NCI-H774 (cell line): Measurements from ENCODE around the gene NASP.

Experiments
- DNase-seq: peaks from one replicate; lab custom pipeline; 2025; lab: John Stamatoyannopoulos, UW

The NASP gene, protein sequence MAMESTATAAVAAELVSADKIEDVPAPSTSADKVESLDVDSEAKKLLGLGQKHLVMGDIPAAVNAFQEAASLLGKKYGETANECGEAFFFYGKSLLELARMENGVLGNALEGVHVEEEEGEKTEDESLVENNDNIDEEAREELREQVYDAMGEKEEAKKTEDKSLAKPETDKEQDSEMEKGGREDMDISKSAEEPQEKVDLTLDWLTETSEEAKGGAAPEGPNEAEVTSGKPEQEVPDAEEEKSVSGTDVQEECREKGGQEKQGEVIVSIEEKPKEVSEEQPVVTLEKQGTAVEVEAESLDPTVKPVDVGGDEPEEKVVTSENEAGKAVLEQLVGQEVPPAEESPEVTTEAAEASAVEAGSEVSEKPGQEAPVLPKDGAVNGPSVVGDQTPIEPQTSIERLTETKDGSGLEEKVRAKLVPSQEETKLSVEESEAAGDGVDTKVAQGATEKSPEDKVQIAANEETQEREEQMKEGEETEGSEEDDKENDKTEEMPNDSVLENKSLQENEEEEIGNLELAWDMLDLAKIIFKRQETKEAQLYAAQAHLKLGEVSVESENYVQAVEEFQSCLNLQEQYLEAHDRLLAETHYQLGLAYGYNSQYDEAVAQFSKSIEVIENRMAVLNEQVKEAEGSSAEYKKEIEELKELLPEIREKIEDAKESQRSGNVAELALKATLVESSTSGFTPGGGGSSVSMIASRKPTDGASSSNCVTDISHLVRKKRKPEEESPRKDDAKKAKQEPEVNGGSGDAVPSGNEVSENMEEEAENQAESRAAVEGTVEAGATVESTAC

DNA sequence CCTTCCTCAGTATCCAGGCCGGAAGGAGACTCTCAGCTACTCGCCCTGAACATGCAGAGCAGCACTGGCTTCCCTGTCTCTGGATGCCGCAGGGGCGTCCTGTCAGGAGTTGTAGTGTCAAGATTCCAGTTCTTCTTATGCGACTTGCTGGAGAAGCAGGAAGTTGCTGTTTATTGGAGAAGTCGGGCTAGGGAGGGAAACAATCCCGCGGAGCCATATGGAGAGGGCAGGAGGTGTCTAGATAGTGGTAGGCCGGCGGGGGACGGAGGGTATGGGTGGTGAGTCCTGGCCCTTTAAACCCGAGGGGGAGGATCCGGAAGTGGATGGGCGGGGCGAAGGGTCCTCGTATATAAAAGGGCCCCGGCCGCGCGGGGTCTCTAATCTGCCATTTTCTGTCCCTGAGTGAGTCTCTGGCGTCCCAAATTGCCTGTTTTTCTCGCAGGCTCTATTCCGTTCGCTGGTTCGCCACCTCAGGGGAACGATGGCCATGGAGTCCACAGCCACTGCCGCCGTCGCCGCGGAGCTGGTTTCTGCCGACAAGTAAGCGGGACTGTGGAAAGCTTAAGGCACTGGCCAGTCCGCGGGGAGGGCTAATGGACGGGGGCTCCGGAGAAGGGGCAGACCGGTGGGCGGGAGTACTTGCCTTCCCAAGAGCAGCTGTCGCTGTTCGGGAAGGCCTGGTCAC is at the start of gene NASP:
Gene NASP (plus strand): TSS at position 376 of the 685 bp plus-strand sequence. CDS start 106 bp downstream, at position 482.
- peak; percentile 88 for DNase-seq

DNA sequence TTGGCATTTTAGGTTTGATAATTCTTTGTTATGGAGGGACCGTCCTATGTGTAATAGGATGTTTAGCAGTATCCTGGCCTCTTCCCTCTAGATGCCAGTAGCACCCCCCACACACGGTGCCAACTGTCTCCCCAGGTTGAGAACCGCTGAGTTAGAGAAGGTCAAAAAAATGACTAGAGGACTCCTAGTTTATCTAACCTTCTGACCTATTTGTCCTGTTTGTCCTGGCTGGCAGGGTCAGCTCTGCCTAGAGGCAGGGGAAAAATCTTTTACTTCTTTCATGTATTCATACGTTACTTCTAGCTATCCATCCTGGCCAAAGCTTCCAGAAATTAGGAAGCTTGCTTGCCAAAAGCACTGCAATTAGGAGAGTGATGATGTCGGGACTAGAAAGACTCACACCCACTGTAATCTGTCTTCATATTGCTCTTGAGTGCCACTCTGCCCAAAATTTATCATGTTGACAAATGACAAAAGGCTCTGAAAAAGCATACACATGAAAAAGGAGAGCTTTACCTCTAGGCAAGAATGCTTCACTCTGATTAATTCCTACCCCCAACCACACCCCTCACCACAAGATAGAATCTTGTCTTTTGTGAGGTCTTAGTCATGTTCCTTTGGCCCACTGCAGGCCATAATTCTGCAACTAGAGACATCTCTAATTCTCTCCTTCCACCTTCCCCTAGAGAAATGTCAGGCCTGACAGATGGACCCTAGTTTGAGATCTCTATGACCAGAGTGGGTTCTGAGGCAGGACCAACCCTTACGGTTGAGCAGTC is 47.7 kb upstream of the NASP start:
- no peak for DNase-seq

DNA sequence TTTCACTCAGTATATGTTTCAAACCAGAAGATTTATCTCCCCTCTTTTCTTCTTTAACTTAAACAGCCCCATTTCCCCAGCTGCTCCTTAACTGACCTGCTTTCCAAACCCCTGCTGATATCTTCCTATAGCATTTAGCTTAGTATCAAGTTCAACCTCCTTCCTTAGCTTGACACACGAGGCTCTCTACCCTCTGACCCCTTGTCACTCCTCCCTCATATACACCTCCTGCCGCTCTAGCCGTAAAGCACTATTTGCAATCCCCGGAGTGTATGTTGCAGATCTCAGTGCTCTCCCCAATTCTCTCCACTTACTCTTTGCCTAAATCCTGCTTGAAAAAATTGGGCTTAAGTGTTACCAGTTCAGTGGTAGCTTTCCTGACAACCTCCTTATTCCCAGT is 47.0 kb upstream of the NASP start:
- DNase-seq = no peak

DNA sequence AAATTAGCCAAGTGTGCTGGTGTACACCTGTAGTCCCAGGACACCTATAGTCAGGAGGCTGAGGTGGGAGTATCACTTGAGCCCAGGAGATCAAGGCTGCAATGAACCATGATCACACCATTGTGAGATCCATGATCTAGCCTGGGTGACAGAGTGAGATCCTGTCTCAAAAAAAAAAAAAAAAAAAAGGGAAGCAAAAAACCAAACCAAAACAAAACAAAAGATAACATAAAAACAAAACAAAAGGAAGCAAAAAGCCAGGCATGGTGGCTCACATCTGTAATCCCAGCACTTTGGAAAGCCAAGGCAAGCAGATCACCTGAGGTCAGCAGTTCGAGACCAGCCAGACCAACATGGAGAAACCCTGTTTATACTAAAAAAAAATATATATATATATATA is 42.6 kb upstream of the NASP start:
- DNase-seq = no peak

DNA sequence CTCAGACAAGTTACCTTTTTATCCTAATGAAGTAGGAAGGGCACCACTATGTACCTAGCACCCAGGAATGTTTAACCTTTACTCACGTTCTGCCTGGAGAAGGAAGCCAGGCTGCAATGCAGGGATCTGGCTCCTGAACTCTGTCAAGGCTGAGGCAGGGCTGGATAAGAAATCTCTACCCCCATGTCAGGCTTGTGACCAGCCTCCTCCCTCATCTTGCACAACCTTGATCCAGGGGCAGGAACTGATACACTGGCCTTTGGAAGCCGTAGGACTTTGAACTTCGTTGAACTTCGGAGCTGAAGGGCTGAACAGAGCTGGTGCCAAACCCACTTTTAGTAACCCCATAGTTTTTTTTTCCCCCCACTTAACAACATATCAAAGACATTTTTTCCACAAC is 41.2 kb upstream of the NASP start:
- no peak for DNase-seq

DNA sequence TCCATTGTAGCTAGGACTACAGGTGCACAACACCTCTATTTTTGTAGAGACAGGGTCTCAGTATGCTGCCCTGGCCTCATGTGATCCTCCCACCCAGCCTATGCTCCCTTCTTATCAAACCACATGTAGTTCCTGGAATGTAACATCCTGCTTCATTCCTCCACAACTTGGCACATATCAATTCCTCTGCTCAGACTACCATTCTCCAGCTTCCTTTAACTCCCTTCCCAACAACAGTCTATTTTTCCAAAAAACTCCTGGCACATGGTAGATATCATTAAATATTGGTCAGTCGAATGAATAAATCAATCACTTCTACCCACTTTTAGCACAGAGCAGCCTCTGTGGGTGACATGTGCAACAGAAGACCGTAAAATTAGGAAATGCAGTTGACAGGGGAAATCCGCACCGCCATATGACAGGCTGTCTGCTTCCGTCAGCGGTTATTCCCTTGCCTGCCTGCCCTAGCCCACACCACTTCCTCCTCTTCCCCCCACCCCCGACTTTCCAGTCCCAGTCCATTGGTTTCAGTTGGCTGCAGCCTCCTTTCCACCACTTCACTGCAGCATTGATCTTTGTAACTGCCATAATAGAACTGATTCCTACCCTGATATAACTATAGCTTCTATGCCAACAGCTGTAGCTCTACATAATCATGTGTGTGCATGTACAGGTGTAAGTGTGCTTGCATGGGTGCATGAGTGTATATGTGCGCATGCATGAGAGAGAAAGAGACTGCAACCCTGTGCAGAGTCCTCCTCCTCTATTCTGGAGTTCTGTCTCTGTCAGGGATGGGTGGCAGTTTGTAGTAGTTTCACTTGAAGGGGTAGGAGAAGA is 40.0 kb upstream of the NASP start:
- DNase-seq = no peak

DNA sequence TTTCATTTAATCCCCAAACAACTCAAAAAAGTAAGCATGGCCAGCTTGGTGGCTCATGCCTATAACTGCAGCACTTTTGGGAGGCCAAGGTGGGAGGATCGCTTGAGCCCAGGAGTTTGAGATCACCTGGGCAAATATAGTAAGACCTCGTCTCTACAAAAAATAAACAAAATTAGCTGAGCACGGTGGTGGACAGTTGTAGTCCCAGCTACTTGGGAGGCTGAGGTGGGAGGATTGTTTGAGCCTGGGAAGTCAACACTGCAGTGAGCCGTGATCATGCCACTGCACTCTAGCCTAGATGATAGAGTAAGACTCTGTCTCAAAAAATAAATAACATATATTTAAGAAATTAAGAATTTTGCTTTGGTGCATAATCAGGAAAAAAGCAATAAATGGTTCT is 39.3 kb upstream of the NASP start:
- no peak for DNase-seq

DNA sequence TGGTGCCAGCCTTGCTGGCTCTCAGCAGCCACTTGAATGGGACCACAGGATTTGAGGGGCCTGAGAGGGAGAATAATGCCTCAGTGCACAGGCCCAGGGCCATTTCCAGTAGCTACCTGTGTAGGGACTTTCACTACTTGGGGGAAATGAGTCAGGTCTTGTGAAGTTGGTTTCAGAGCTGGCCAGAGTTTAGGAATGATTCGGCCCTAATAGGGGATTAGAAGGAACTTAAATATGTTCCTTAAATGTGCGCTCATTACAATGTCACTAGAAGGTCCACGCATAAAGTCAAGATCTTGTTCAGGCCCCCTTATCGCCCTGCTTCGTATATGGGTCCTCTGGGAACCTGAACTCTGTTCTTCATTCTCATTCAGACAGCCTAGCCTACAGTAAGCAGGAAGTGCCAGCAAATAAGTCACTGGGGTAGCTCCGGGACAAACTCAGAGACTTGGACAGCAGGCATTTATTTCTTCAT is 38.8 kb upstream of the NASP start:
- no peak for DNase-seq

DNA sequence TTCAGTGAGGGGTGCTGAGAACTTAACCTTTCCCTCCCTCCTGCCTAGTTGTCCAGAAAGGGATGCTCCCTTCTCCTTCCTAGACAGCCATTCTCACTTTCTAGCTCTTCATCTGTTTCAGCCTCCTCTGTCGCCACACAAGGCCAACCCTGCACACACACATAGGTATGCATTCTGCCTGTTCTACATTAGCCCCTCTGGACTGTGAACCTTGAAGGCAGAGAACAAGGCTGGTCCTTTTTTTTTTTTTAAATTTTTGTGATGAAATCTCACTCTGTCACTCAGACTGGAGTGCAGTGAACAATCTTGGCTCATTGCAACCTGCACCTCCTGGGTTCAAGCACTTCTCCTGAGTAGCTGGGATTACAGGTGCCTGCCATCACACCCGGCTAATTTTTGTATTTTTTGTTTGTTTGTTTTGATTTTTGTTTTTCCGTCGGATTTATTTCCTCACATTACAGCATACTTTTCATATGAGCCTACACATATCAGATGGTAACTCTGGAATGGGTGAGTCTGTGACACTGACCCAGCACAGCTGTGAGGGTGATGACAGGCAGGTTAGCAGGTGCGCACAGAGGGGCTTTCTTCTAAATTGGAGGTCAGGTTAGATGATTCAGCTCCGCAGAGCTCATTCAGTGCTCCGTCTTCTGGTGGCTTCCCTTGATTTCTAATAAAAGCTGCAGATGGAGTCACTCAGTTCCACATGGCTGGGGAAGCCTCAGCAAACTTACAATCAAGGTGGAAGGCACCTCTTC is 38.1 kb upstream of the NASP start:
- no peak for DNase-seq

DNA sequence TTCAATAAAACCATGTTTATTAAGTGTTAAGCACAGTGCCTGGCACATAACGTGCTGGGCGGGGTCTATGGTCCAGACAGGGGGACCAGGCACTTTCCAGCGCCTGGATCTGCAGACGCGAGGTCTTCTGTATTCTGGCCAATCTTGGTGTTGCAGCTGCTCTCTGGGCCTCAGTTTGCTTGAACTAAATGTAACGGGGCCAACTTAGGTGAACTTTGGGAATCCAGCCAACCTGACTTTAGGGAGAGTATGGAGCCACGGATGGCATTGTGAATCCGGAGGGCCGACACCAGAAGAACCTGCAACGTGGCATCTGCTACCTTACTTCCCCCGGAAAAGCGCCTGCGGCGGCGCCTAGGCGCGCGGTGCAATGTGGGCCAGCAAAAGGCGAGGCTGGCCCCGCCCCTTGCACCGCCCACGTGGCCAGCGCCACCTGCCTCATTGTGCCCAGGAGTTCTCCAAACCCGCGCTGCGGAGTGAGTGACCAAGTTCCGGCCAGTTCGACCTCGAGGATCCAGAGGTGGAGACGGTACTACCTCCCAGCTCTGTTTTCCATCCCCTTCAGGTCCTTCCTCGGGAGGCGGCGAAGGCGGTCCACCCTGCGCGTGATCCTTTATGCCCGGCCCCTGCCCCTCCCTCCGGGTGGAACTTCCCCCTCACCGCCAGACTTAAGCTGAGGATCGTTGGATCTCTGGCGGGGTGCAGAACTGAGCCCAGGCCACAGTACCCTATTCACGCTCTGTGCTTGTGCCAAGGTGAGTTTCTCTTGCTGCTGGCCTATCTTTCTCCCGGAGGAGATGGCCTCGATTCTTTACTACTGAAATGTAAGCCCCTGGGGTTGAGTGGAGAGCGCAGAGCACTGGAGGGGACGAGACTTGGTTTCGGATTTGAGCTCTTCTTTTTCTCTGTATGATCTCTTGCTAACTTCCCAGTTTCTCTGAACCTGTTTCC is 33.2 kb upstream of the NASP start, which contains the start of gene AKR1A1:
Gene AKR1A1 (plus strand): TSS at position 426 of the 951 bp plus-strand sequence. CDS start 10,969 bp downstream, outside the sequence.
- DNase-seq = peak; percentile 99

DNA sequence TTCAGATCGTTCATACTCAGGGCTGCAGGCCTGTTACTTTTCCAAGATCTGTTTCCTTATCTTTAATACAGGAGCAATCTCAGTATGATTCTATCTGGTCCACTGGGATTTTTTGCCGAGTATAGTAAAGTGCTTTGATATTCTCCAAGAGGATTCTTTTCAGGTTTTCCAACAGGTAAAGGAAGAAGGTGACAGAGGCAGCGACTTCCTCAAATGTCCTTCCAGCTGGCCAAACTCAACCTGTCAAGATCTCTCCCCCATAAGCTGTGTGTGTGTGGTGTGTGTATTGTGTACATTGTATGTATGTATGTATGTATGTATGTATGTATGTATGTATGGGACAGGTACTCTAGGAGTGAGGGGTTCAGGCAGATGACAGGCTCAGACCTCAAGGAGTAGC is 32.2 kb upstream of the NASP start:
- no peak for DNase-seq

DNA sequence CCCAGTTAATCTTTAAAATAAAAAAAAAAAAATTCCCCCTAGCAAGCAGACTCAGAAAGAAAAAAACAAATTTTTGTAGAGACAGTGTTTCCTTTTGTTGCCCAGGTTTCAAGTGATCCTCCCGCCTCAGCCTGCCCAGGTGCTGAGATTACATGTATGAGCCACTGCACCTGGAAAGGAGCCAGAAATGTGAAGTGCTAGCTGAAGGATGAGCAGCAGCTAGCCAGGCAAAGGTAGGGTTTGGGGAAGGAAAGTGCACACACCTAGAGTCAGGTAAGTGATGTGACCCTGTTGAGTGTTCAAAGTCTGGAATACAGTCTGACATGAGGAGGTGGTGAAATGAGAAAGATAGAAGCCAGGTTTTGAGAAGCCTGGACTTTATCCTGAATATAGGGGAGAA is 31.5 kb upstream of the NASP start:
- peak; percentile 59 for DNase-seq

DNA sequence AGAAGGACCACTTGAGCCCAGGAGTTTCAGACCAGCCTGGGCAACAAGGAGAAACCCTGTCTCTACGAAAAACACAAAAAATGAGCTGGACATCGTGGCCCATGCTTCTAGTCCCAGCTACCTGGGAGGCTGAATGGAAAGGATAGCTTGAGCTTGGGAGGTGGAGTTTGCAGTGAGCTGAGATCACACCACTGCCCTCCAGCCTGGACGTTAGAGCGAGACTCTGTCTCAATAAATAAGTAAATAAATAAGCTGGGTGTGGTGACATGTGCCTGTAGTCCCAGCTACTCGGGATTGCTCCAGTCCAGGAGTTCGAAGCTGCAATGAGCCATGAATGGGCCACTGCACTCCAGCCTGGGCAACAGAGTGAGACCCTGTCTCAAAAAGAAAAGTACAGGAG is 29.6 kb upstream of the NASP start:
- no peak for DNase-seq

DNA sequence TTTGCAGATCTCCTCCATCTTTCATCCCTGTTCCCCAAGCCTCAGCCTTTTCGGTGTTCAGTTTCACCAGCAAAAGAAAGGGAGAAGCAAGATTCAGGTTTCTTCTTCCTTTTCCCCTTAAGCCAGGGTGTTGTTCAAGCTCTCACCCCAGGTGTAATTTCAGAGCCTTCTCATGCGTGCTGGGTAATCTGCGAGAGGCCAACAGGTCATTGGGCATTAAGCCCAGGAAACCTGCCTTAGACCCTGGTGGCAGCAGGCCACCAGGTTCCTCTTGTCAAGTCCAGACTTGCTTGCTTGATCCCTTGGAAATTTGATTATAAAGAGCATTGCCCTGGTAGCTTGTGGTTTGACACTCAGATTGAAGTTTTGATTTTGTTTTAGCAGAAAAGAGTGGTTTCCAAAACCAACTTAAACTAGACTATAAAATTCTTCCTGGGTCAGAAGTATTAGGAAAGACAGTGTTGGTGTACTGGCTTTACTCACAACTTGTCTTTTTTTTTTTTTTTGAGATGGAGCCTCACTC is 26.4 kb upstream of the NASP start:
- DNase-seq = no peak

DNA sequence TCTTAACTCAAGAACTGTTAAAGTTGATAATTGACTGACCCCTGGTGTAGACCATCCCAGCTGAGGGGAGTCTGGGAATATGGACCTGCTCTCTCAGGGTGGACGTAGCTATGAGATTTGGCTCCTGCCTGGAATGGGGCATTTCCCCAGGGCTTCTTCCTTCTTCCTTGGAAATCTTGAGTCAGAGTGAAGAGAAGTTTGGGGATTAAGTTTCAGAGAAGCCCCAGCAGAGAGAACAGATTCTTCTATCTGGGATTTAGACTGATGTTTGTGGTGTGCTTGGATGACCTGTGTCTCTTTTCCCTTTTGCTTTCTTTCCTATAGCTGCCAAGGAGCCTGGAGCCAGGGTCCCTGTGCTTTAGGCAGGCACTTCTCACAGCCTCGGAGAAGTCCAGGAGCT is 20.0 kb upstream of the NASP start:
- no peak for DNase-seq

DNA sequence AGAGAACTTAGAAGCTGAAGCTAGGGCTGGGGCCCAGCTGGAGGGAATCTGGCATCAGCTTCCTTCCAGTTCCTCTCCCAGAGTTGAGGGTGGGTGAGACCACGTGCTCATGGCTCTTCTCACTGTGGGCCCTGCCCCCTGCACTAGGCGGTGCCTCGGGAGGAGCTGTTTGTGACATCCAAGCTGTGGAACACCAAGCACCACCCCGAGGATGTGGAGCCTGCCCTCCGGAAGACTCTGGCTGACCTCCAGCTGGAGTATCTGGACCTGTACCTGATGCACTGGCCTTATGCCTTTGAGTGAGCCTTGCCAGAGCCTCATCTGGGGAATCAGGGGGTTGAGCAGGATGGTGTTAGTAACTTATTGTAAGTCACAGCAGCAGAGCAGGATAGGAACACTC is 17.1 kb upstream of the NASP start:
- DNase-seq = no peak

DNA sequence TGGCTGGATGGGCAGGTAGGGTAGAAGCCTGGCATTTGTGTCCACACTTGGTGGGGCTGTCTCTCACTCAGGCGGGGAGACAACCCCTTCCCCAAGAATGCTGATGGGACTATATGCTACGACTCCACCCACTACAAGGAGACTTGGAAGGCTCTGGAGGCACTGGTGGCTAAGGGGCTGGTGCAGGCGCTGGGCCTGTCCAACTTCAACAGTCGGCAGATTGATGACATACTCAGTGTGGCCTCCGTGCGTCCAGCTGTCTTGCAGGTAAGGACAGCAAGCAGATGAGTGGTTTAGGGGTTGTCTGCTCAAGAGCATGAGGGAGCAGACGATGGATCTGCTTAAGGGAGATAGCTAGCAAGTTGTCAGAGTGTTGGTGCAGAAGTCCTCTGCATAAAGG is 15.9 kb upstream of the NASP start:
- no peak for DNase-seq

DNA sequence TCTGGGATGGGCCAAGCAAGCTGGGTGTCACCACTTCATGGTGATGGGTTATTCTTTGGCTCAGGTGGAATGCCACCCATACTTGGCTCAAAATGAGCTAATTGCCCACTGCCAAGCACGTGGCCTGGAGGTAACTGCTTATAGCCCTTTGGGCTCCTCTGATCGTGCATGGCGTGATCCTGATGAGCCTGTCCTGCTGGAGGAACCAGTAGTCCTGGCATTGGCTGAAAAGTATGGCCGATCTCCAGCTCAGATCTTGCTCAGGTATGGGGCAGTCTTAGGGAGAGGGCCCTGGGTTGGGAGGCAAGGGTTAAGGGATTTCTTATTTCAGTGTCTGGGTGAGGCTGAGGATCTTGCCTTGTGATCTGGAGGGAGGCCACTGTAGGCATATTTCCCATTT is 15.4 kb upstream of the NASP start:
- DNase-seq = no peak

DNA sequence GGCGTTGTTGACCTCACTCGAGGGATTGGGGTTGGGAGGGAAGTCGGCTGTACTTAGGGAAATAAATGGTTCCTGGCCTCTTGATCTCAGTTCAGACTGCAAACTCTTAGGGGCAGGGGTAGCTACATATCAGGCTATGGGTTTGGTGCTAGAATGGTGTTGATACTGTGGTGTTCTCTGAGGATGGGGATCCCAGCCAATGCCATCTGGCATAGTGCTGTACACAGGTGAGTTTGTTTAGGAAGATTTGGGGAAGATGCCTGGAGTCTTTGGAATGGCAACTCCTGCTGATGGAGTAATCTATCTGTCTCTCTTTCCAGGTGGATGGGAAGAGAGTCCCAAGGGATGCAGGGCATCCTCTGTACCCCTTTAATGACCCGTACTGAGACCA is 14.3 kb upstream of the NASP start:
- DNase-seq = no peak
